GM12878 (cell line): Measurements from ENCODE around the gene MAST4. TPM values are rescaled to one million over a fixed set of nuclear protein-coding genes. Genes with fewer than 3 reads are reported as not detected.

Experiments
- BHLHE40 ChIP-seq, 2 experiments: fragments of 450-650 bp in 1 of 2; IDR thresholded peaks; 2 replicates each; pipeline ENCODE4 v1.6.1; 2011 to 2017; ENCODE audit warnings: low read depth in 2 of 2, borderline replicate concordance in 1 of 2, improper control_type of control experiment in 1 of 2, low read length in 1 of 2, mild to moderate bottlenecking in 1 of 2
- CREM ChIP-seq: IDR thresholded peaks from 2 replicates; pipeline ENCODE4 v1.6.1; 2014; ENCODE audit warnings: antibody characterized with exemption, low read depth
- EED ChIP-seq: sonication (generic); IDR thresholded peaks from 2 replicates; pipeline ENCODE4 v1.6.1; 2016; ENCODE audit warnings: antibody characterized with exemption, low read depth
- EP300 ChIP-seq, 2 experiments: fragments of 150-350 bp in 1 of 2; IDR thresholded peaks; 2 replicates each; pipeline ENCODE4 v1.6.1; 2011 to 2012; ENCODE audit warnings: low read depth in 2 of 2, low read length in 2 of 2, borderline replicate concordance in 1 of 2, improper control_type of control experiment in 1 of 2, inconsistent platforms in 1 of 2; ENCODE audit not compliant: control insufficient read depth in 1 of 2
- ESRRA ChIP-seq: IDR thresholded peaks from 2 replicates; pipeline ENCODE4 v1.6.1; 2012; ENCODE audit warnings: mild to moderate bottlenecking, low read length, improper control_type of control experiment
- IKZF1 ChIP-seq: fragments of 450-650 bp; conservative IDR thresholded peaks from 2 replicates; pipeline ENCODE4 v1.6.1; 2017; ENCODE audit warnings: antibody characterized with exemption, mild to moderate bottlenecking
- KDM1A ChIP-seq: fragments of 200-600 bp; sonication (generic); IDR thresholded peaks from 2 replicates; pipeline ENCODE4 v1.6.1; 2016; ENCODE audit warnings: borderline replicate concordance
- MEF2A ChIP-seq: IDR thresholded peaks from 2 replicates; pipeline ENCODE4 v1.6.1; 2011; ENCODE audit warnings: low read depth, mild to moderate bottlenecking, low read length, moderate library complexity; ENCODE audit not compliant: insufficient read depth
- MYB ChIP-seq: fragments of 150-350 bp; IDR thresholded peaks from 2 replicates; pipeline ENCODE4 v1.6.1; 2014; ENCODE audit warnings: mild to moderate bottlenecking, low read depth, low read length, borderline replicate concordance
- NFIC ChIP-seq: IDR thresholded peaks from 2 replicates; pipeline ENCODE4 v1.6.1; 2012; ENCODE audit warnings: low read depth, mild to moderate bottlenecking, inconsistent platforms, low read length, moderate library complexity
- RAD51 ChIP-seq: fragments of 450-650 bp; IDR thresholded peaks from 2 replicates; pipeline ENCODE4 v1.6.1; 2016; ENCODE audit warnings: moderate library complexity, mild to moderate bottlenecking, inconsistent platforms
- RELA ChIP-seq: fragments of 450-650 bp; IDR thresholded peaks from 2 replicates; pipeline ENCODE4 v1.8.0; 2014; ENCODE audit warnings: borderline replicate concordance; ENCODE audit not compliant: partially characterized antibody
- SMAD1 ChIP-seq: fragments of 450-650 bp; IDR thresholded peaks from 2 replicates; pipeline ENCODE4 v1.6.1; 2018; ENCODE audit warnings: mild to moderate bottlenecking, low read depth; ENCODE audit not compliant: partially characterized antibody
- SREBF2 ChIP-seq: IDR thresholded peaks from 2 replicates; pipeline ENCODE4 v1.6.1; 2012; ENCODE audit warnings: mild to moderate bottlenecking, low read length
- STAT1 ChIP-seq: fragments of 450-650 bp; conservative IDR thresholded peaks from 2 replicates; pipeline ENCODE4 v1.6.1; 2014; ENCODE audit warnings: antibody characterized with exemption, mild to moderate bottlenecking
- TAF1 ChIP-seq: IDR thresholded peaks from 2 replicates; pipeline ENCODE4 v1.6.1; 2011; ENCODE audit warnings: mild to moderate bottlenecking, low read depth, low read length, borderline replicate concordance
- ZBED1 ChIP-seq: IDR thresholded peaks from 2 replicates; pipeline ENCODE4 v1.6.1; 2016; ENCODE audit warnings: borderline replicate concordance
- ZNF217 ChIP-seq: fragments of 450-650 bp; IDR thresholded peaks from 2 replicates; pipeline ENCODE4 v1.6.1; 2017; ENCODE audit warnings: antibody characterized with exemption, mild to moderate bottlenecking
- ZNF384 ChIP-seq: IDR thresholded peaks from 2 replicates; pipeline ENCODE4 v1.6.1; 2012; ENCODE audit warnings: low read depth, mild to moderate bottlenecking, low read length, improper control_type of control experiment, borderline replicate concordance
- ZZZ3 ChIP-seq: IDR thresholded peaks from 2 replicates; pipeline ENCODE4 v1.6.1; 2011; ENCODE audit warnings: low read depth; ENCODE audit not compliant: control insufficient read depth, insufficient read length
- polyA plus RNA-seq, 11 experiments: library from polyadenylated mRNA; depleted of rRNA in 4 of 11; unstranded in 6 of 11; stranded (reverse) in 5 of 11; fragments of >200 nt; fragmentation: Nextera tagmentation in 4 of 11; fragmentation: Illumina TruSeq in 1 of 11; extraction: Ambion mirVana in 4 of 11; extraction: Trizol in 1 of 11; gene quantifications; 1 replicate in 1 of 11; 2 replicates in 10 of 11; pipeline versions ENCODE4 v1.2.1 to v1.2.3, GENCODE V29; 2011 to 2016; ENCODE audit warnings: inconsistent platforms in 2 of 11, missing spikeins in 2 of 11, low read depth in 1 of 11
- total RNA-seq, 4 experiments: library from RNA; depleted of rRNA in 3 of 4; stranded (reverse); fragments of >200 nt in 3 of 4; fragmentation: Illumina TruSeq in 1 of 4; extraction: Trizol in 1 of 4; gene quantifications; 2 replicates each; pipeline versions ENCODE4 v1.2.1 to v1.2.3, GENCODE V29; 2013 to 2021
- TF ChIP-seq, protein P1 (sequence below): fragments of 450-650 bp; IDR thresholded peaks from 2 replicates; pipeline ENCODE4 v1.6.1; 2018; ENCODE audit warnings: mild to moderate bottlenecking, low read depth, moderate library complexity; ENCODE audit not compliant: partially characterized antibody
- TF ChIP-seq, protein P2 (sequence below): fragments of 450-650 bp; IDR thresholded peaks from 2 replicates; pipeline ENCODE4 v1.6.1; 2016; ENCODE audit warnings: mild to moderate bottlenecking
- TF ChIP-seq, protein P3 (sequence below): IDR thresholded peaks from 2 replicates; pipeline ENCODE4 v1.6.1; 2011; ENCODE audit warnings: borderline replicate concordance, low read depth, mild to moderate bottlenecking, moderate library complexity, mixed read lengths, low read length; ENCODE audit not compliant: insufficient read depth; ENCODE audit errors: extremely low read length
- TF ChIP-seq, protein P4 (sequence below): fragments of 450-650 bp; IDR thresholded peaks from 2 replicates; pipeline ENCODE4 v1.6.1; 2017; ENCODE audit warnings: mild to moderate bottlenecking, low read depth, inconsistent platforms; ENCODE audit not compliant: poor library complexity, severe bottlenecking

MAST4 gene
- total and polyA plus RNA-seq, 10 of the 15 experiments (the other 5 are each of a cell fraction or from before 2014, with no cell fraction given), result 0.02 to 1.6 (median 0.29) TPM; not detected in 1

DNA sequence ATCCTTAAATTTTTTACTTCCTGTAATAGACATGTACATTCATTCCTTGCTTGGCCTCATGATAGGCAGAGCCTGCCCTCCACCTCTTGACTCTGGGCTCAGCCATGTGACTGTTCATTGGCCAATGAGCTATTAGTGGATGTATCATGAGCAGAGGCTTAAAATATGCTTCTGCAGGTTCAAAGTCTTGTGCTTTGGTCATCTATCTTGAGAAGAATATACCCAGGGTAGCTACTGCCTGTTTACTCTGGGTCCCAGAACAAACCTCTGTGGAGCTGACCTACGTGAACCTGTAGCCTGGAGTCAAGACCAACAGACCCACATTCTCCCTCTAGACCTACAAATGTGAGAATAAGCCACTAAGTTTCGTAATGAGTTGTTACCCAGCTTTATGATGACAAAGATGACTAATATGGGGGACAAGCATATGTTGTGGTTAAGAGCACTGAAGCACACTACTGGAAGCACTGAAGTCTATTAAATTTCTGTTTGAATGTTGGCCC, 244.4 kb downstream of the MAST4 start (continued):
- TF ChIP-seq KDM1A, result no peak
- TF ChIP-seq STAT1, result no peak
- TF ChIP-seq, protein P1, sequence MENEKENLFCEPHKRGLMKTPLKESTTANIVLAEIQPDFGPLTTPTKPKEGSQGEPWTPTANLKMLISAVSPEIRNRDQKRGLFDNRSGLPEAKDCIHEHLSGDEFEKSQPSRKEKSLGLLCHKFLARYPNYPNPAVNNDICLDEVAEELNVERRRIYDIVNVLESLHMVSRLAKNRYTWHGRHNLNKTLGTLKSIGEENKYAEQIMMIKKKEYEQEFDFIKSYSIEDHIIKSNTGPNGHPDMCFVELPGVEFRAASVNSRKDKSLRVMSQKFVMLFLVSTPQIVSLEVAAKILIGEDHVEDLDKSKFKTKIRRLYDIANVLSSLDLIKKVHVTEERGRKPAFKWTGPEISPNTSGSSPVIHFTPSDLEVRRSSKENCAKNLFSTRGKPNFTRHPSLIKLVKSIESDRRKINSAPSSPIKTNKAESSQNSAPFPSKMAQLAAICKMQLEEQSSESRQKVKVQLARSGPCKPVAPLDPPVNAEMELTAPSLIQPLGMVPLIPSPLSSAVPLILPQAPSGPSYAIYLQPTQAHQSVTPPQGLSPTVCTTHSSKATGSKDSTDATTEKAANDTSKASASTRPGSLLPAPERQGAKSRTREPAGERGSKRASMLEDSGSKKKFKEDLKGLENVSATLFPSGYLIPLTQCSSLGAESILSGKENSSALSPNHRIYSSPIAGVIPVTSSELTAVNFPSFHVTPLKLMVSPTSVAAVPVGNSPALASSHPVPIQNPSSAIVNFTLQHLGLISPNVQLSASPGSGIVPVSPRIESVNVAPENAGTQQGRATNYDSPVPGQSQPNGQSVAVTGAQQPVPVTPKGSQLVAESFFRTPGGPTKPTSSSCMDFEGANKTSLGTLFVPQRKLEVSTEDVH, result no peak
- TF ChIP-seq RAD51, result no peak
- no peak for TF ChIP-seq ESRRA
- TF ChIP-seq, protein P2, sequence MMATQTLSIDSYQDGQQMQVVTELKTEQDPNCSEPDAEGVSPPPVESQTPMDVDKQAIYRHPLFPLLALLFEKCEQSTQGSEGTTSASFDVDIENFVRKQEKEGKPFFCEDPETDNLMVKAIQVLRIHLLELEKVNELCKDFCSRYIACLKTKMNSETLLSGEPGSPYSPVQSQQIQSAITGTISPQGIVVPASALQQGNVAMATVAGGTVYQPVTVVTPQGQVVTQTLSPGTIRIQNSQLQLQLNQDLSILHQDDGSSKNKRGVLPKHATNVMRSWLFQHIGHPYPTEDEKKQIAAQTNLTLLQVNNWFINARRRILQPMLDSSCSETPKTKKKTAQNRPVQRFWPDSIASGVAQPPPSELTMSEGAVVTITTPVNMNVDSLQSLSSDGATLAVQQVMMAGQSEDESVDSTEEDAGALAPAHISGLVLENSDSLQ, result peak; percentile 33; the same call in 1 of the 2 replicates
- no peak for TF ChIP-seq ZNF384
- TF ChIP-seq IKZF1, result peak; percentile 61
- peak; percentile 52 to 54; a peak in 2 of 4 replicates for TF ChIP-seq EP300 (IDR thresholded peaks at IDR 0.05; ENCODE audit: borderline replicate concordance in 1 of 2, control insufficient read depth in 1 of 2, low read depth in 2 of 2, low read length in 2 of 2)
- TF ChIP-seq, protein P3, sequence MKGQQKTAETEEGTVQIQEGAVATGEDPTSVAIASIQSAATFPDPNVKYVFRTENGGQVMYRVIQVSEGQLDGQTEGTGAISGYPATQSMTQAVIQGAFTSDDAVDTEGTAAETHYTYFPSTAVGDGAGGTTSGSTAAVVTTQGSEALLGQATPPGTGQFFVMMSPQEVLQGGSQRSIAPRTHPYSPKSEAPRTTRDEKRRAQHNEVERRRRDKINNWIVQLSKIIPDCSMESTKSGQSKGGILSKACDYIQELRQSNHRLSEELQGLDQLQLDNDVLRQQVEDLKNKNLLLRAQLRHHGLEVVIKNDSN, result peak; percentile 59
- TF ChIP-seq ZZZ3, result no peak
- TF ChIP-seq SMAD1, result no peak
- TF ChIP-seq ZNF217, result peak; percentile 99
- peak; percentile 76 for TF ChIP-seq EED
- TF ChIP-seq BHLHE40 (IDR thresholded peaks at IDR 0.05; ENCODE audit: borderline replicate concordance in 1 of 2, low read depth in 2 of 2, low read length in 1 of 2), result peak; percentile 54 to 56; a peak in 1 of 4 replicates
- peak; percentile 77 for TF ChIP-seq MEF2A
- no peak for TF ChIP-seq RELA
- TF ChIP-seq CREM, result peak; percentile 88
- peak; percentile 96 for TF ChIP-seq NFIC
- TF ChIP-seq, protein P4, sequence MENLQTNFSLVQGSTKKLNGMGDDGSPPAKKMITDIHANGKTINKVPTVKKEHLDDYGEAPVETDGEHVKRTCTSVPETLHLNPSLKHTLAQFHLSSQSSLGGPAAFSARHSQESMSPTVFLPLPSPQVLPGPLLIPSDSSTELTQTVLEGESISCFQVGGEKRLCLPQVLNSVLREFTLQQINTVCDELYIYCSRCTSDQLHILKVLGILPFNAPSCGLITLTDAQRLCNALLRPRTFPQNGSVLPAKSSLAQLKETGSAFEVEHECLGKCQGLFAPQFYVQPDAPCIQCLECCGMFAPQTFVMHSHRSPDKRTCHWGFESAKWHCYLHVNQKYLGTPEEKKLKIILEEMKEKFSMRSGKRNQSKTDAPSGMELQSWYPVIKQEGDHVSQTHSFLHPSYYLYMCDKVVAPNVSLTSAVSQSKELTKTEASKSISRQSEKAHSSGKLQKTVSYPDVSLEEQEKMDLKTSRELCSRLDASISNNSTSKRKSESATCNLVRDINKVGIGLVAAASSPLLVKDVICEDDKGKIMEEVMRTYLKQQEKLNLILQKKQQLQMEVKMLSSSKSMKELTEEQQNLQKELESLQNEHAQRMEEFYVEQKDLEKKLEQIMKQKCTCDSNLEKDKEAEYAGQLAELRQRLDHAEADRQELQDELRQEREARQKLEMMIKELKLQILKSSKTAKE, result peak; percentile 78
- peak; percentile 91 for TF ChIP-seq ZBED1
- TF ChIP-seq SREBF2, result no peak
- TF ChIP-seq TAF1, result no peak
- TF ChIP-seq MYB, result no peak
